ENCODE results near the gene DCAF5.

DNA sequence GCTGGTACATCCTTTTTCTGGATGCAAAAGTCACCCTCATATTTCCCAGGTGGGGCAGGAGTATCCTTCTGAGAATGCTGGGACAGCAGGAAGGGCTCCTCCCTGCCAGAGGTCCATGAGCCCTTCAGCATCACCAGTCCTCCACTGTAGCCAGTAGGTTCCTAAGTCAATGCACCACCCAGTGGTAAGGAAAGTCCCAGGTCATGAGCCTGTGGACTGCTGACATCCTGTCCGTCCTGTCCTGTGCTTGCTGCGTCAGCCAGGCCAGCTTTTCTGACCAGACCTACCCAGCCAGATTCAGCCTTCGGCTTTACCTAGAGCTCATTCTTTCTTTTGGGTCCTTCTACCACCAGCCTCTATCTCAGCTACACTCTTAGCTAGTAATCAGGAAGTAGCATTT lies 150.8 kb downstream of the DCAF5 start:
- TF ChIP-seq POLR2A (IDR thresholded peaks at IDR 0.05), result no peak
- no peak for TF ChIP-seq CTCF (IDR thresholded peaks at IDR 0.05)
- TF ChIP-seq EP300 (IDR thresholded peaks at IDR 0.05), result no peak

All from ovary (tissue), 3 donors.